Caco-2 (cell line): Measurements from ENCODE around the gene CIZ1. TPM values are rescaled to one million over a fixed set of nuclear protein-coding genes. Genes with fewer than 3 reads are reported as not detected.

Experiments used
- BruUV-seq: library from RNA; stranded (reverse); fragments of 400-500 nt; replicated peaks from 2 replicates; lab custom pipeline; 2021; lab: Mats Ljungman, UMichigan
- CTCF ChIA-PET: fragments of 300-600 bp; sonication (Branson Sonifier 250); formaldehyde crosslinking; loops from one replicate; lab custom pipeline; 2022; ENCODE audit warnings: antibody characterized with exemption; lab: Charles Lee
- POLR2A ChIA-PET: fragments of 300-600 bp; sonication (Branson Sonifier 250); formaldehyde crosslinking; loops from one replicate; lab custom pipeline; 2022; ENCODE audit warnings: antibody characterized with exemption; lab: Charles Lee
- DNase-seq, 2 experiments: peaks; one replicate each; pipeline versions ENCODE4 v3.0.0 to v3.0.0-alpha.2; 2020 to 2022
- H3K27me3 ChIP-seq: replicated peaks from 2 replicates; pipeline ENCODE4 v1.6.0; 2011; ENCODE audit warnings: low read length; ENCODE audit not compliant: control insufficient read depth, insufficient read depth
- H3K36me3 ChIP-seq: 2 replicates; pipeline ENCODE4 v1.5.1; 2011; ENCODE audit warnings: low read length; ENCODE audit not compliant: control insufficient read depth, insufficient read depth
- H3K4me1 ChIP-seq: fragments of 250-450 bp; sonication (Bioruptor Pico); 2 replicates; pipeline ENCODE4 v1.5.1; 2020; ENCODE audit warnings: mild to moderate bottlenecking
- H3K4me3 ChIP-seq: 2 replicates; pipeline ENCODE4 v1.5.1; 2011; ENCODE audit warnings: low read depth, mild to moderate bottlenecking, control low read depth, low read length
- H3K9me3 ChIP-seq: fragments of 250-450 bp; sonication (Bioruptor Pico); 2 replicates; pipeline ENCODE4 v1.5.1; 2020; ENCODE audit warnings: mild to moderate bottlenecking, moderate library complexity
- H3K27ac Mint-ChIP-seq: one replicate; pipeline ENCODE4 v1.8.0; 2022; ENCODE audit warnings: mixed read lengths; ENCODE audit not compliant: unreplicated experiment
- H3K27me3 Mint-ChIP-seq: one replicate; pipeline ENCODE4 v1.8.0; 2022; ENCODE audit warnings: mixed read lengths; ENCODE audit not compliant: insufficient read depth, unreplicated experiment
- H3K36me3 Mint-ChIP-seq: one replicate; pipeline ENCODE4 v1.8.0; 2022; ENCODE audit warnings: mild to moderate bottlenecking, mixed read lengths; ENCODE audit not compliant: insufficient read depth, unreplicated experiment
- H3K4me1 Mint-ChIP-seq: one replicate; pipeline ENCODE4 v1.8.0; 2022; ENCODE audit warnings: low read depth, mixed read lengths; ENCODE audit not compliant: unreplicated experiment
- H3K4me3 Mint-ChIP-seq: one replicate; pipeline ENCODE4 v1.8.0; 2022; ENCODE audit warnings: mild to moderate bottlenecking, moderate library complexity, mixed read lengths; ENCODE audit not compliant: unreplicated experiment
- H3K9me3 Mint-ChIP-seq: one replicate; pipeline ENCODE4 v1.8.0; 2022; ENCODE audit warnings: mixed read lengths; ENCODE audit not compliant: unreplicated experiment
- intact Hi-C: fragments of 100-400 bp; cut with micrococcal nuclease; formaldehyde crosslinking; loops from one replicate; pipeline ENCODE4 v1.10.0; 2022; ENCODE audit not compliant: unreplicated experiment
- total RNA-seq: library from RNA; stranded (reverse); gene quantifications from 2 replicates; pipeline ENCODE4 v1.2.3, GENCODE V29; 2022
- TF ChIP-seq, protein P1 (sequence below), 2 experiments: fragments of 200-600 bp in 1 of 2; IDR thresholded peaks; 1 replicate in 1 of 2; 2 replicates in 1 of 2; pipeline versions ENCODE4 v1.5.1 to v1.8.0; 2011 to 2022; ENCODE audit warnings: antibody characterized with exemption in 1 of 2, control low read depth in 1 of 2, inconsistent platforms in 1 of 2, low read depth in 1 of 2, low read length in 1 of 2, mild to moderate bottlenecking in 1 of 2, moderate library complexity in 1 of 2; ENCODE audit not compliant: insufficient read depth in 1 of 2, severe bottlenecking in 1 of 2, unreplicated experiment in 1 of 2

Gene CIZ1
- total RNA-seq, 1 experiment from 2014 or later, result 187 TPM

DNA sequence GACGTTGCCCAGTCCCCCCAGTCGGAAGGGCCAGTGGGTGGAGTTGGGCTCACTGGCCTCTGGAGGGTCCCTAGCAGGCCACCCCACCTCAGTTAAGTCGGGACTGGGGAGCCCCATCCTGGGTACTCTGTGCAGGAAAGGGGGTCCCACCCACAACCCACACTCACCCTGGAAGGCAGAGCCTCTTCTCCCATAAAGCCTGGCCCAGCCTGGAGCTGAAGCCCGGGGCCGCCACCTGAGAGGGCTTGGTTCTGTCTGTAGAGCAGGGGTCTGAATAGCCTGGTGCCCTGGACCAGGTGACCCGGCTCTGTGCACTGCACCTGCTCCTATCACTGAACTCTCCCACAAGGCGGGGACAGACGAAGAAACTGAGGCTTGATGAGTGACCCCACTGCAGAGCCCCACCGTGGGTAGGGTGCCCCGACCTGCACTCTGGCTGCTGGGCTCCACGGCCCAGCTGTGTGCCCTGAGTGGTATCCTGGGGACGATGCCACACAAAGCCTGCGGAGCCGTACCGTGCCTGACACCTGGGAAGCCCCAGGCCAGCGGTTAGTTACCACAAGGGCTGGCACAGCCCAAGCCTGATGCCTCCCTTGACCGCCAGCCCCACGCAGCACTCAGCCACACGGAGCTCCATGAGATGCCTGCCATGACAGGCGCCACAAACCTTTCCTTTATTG lies 71.2 kb downstream of the CIZ1 start:
- BruUV-seq, result no TSS peak
- H3K36me3 ChIP-seq, result peaks cover 4% of the 10 kb centered on the region; the same call in 1 of the 2 replicates
- Mint-ChIP-seq H3K4me3 (no peak overlapping the region), H3K27me3 (no peaks in the 10 kb centered on the region), H3K36me3 (peaks cover 48% of the 10 kb centered on the region), H3K9me3 (no peaks in the 10 kb centered on the region), H3K27ac (no peak overlapping the region), H3K4me1 (peaks cover 6% of the 10 kb centered on the region)
- ChIA-PET POLR2A (no interaction called here), CTCF (no interaction called here)
- no peak overlapping the region for H3K4me3 ChIP-seq
- peak in 1 of 2 experiments; percentile 32 for DNase-seq
- TF ChIP-seq, protein P1, sequence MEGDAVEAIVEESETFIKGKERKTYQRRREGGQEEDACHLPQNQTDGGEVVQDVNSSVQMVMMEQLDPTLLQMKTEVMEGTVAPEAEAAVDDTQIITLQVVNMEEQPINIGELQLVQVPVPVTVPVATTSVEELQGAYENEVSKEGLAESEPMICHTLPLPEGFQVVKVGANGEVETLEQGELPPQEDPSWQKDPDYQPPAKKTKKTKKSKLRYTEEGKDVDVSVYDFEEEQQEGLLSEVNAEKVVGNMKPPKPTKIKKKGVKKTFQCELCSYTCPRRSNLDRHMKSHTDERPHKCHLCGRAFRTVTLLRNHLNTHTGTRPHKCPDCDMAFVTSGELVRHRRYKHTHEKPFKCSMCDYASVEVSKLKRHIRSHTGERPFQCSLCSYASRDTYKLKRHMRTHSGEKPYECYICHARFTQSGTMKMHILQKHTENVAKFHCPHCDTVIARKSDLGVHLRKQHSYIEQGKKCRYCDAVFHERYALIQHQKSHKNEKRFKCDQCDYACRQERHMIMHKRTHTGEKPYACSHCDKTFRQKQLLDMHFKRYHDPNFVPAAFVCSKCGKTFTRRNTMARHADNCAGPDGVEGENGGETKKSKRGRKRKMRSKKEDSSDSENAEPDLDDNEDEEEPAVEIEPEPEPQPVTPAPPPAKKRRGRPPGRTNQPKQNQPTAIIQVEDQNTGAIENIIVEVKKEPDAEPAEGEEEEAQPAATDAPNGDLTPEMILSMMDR (IDR thresholded peaks at IDR 0.05; ENCODE audit: insufficient read depth in 1 of 2, low read depth in 1 of 2, low read length in 1 of 2, severe bottlenecking in 1 of 2, unreplicated experiment in 1 of 2), result no peak
- H3K27me3 ChIP-seq, result no peaks in the 10 kb centered on the region
- intact Hi-C loops, result no loop called here
- peaks cover 14% of the 10 kb centered on the region for H3K4me1 ChIP-seq
- no peaks in the 10 kb centered on the region for H3K9me3 ChIP-seq

- Mint-ChIP-seq H3K36me3 (peaks cover 48% of the 10 kb centered on the region), H3K4me3 (no peak overlapping the region), H3K27me3 (no peaks in the 10 kb centered on the region), H3K27ac (no peak overlapping the region), H3K4me1 (peaks cover 10% of the 10 kb centered on the region), H3K9me3 (no peaks in the 10 kb centered on the region)
- intact Hi-C loops, result loop anchor here (5.0 kb wide), 2 partner anchors 52 to 162 kb away; partner anchors contain the start of genes NAIF1 and SLC25A25
- CTCF ChIA-PET, result no interaction called here
- no TSS peak for BruUV-seq
- peak in 1 of 2 experiments; percentile 31 for DNase-seq
- POLR2A ChIA-PET, result no interaction called here
- Histone ChIP-seq H3K4me3 (no peak overlapping the region), H3K4me1 (peaks cover 25% of the 10 kb centered on the region), H3K9me3 (no peaks in the 10 kb centered on the region), H3K36me3 (peaks cover 4% of the 10 kb centered on the region), H3K27me3 (no peaks in the 10 kb centered on the region)
- TF ChIP-seq, protein P1 (IDR thresholded peaks at IDR 0.05; ENCODE audit: insufficient read depth in 1 of 2, low read depth in 1 of 2, low read length in 1 of 2, severe bottlenecking in 1 of 2, unreplicated experiment in 1 of 2), result no peak
These were observed 72.3 kb downstream of the CIZ1 start for GRCh38 chr9:128118971-128119665.

GRCh38 chr9:128118472-128118857 lies 72.9 kb downstream of the CIZ1 start:
- H3K36me3 ChIP-seq, result peaks cover 4% of the 10 kb centered on the region
- DNase-seq, result peak in 1 of 2 experiments; percentile 25
- H3K4me1 Mint-ChIP-seq, result peaks cover 12% of the 10 kb centered on the region
- no peak overlapping the region for H3K4me3 ChIP-seq
- no peaks in the 10 kb centered on the region; the same call in 1 of the 2 replicates for H3K9me3 ChIP-seq
- CTCF ChIA-PET, result interaction anchor here (0.6 to 1.7 kb wide), 6 partner anchors 18 to 201 kb away, joined by 3 to 9 read pairs (median 4); partner anchors contain the start of gene NAIF1
- no peaks in the 10 kb centered on the region for H3K27me3 ChIP-seq
- TF ChIP-seq, protein P1 (IDR thresholded peaks at IDR 0.05; ENCODE audit: insufficient read depth in 1 of 2, low read depth in 1 of 2, low read length in 1 of 2, severe bottlenecking in 1 of 2, unreplicated experiment in 1 of 2), result no peak
- H3K4me1 ChIP-seq, result peaks cover 28% of the 10 kb centered on the region
- POLR2A ChIA-PET, result no interaction called here
- H3K27me3 Mint-ChIP-seq, result no peaks in the 10 kb centered on the region
- intact Hi-C loops, result loop anchor here (5.0 kb wide), 2 partner anchors 51 to 161 kb away; partner anchors contain the start of genes NAIF1 and SLC25A25
- H3K27ac Mint-ChIP-seq, result no peak overlapping the region
- no peak overlapping the region for H3K4me3 Mint-ChIP-seq
- no peaks in the 10 kb centered on the region for H3K9me3 Mint-ChIP-seq
- peaks cover 47% of the 10 kb centered on the region for H3K36me3 Mint-ChIP-seq
- BruUV-seq, result no TSS peak
